MM.1S (cell line): ENCODE results near the gene LAMB2.

Experiments used
- DNase-seq: peaks from one replicate; pipeline ENCODE4 v3.0.0-alpha.2; 2015
- H2AFZ ChIP-seq: fragments of 300-600 bp; sonication (generic); 2 replicates; pipeline ENCODE4 v1.6.0; 2016; ENCODE audit warnings: antibody characterized with exemption, low read length
- H3F3A ChIP-seq: fragments of 300-600 bp; sonication (generic); 2 replicates; pipeline ENCODE4 v1.6.1; 2016; ENCODE audit warnings: mild to moderate bottlenecking, antibody characterized with exemption, low read length, moderate library complexity, mixed read lengths; ENCODE audit not compliant: insufficient read depth
- H3K27ac ChIP-seq: fragments of 300-600 bp; sonication (generic); 2 replicates; pipeline ENCODE4 v1.5.1; 2016; ENCODE audit warnings: mild to moderate bottlenecking, low read length
- H3K27me3 ChIP-seq: fragments of 300-600 bp; sonication (generic); replicated peaks from 2 replicates; pipeline ENCODE4 v1.6.0; 2016; ENCODE audit warnings: low read length; ENCODE audit not compliant: insufficient read depth
- H3K36me3 ChIP-seq: fragments of 300-600 bp; sonication (generic); replicated peaks from 2 replicates; pipeline ENCODE4 v1.6.1; 2016; ENCODE audit warnings: mild to moderate bottlenecking, low read length, mixed read lengths; ENCODE audit not compliant: insufficient read depth
- H3K4me1 ChIP-seq: fragments of 300-600 bp; sonication (generic); 2 replicates; pipeline ENCODE4 v1.6.1; 2016; ENCODE audit warnings: low read length, mixed read lengths
- H3K4me2 ChIP-seq: fragments of 300-600 bp; sonication (generic); 2 replicates; pipeline ENCODE4 v1.6.0; 2016; ENCODE audit warnings: low read depth, low read length
- H3K4me3 ChIP-seq: fragments of 300-600 bp; sonication (generic); 2 replicates; pipeline ENCODE4 v1.5.1; 2016; ENCODE audit warnings: low read length, mixed read lengths
- H3K79me2 ChIP-seq: fragments of 300-600 bp; sonication (generic); 2 replicates; pipeline ENCODE4 v1.6.1; 2016; ENCODE audit warnings: mixed run types, low read length, mixed read lengths
- H3K9ac ChIP-seq: fragments of 300-600 bp; sonication (generic); 2 replicates; pipeline ENCODE4 v1.6.1; 2016; ENCODE audit warnings: low read length, mixed read lengths
- H3K9me2 ChIP-seq: fragments of 300-600 bp; sonication (generic); replicated peaks from 2 replicates; pipeline ENCODE4 v1.6.1; 2016; ENCODE audit warnings: mild to moderate bottlenecking, low read length, mixed read lengths; ENCODE audit not compliant: insufficient read depth
- H3K9me3 ChIP-seq: fragments of 300-600 bp; sonication (generic); replicated peaks from 2 replicates; pipeline ENCODE4 v1.6.1; 2016; ENCODE audit warnings: mild to moderate bottlenecking, low read length, mixed read lengths; ENCODE audit not compliant: insufficient read depth
- H4K20me1 ChIP-seq: fragments of 300-600 bp; sonication (generic); 2 replicates; pipeline ENCODE4 v1.6.1; 2016; ENCODE audit warnings: mild to moderate bottlenecking, low read length, moderate library complexity, mixed read lengths; ENCODE audit not compliant: insufficient read depth
- CTCF ChIP-seq: fragments of 300-600 bp; sonication (generic); IDR thresholded peaks from 2 replicates; pipeline ENCODE4 v1.5.1; 2016; ENCODE audit warnings: antibody characterized with exemption, low read length, mixed read lengths
- EZH2 ChIP-seq: fragments of 300-600 bp; sonication (generic); optimal IDR thresholded peaks from 2 replicates; pipeline ENCODE3; 2017; ENCODE audit warnings: low read depth, mild to moderate bottlenecking, antibody characterized with exemption, low read length, mixed read lengths
- EZH2phosphoT487 ChIP-seq: fragments of 300-600 bp; sonication (generic); IDR thresholded peaks from 2 replicates; pipeline ENCODE4 v1.6.1; 2018; ENCODE audit warnings: antibody characterized with exemption, low read length

The LAMB2 gene

GRCh38 chr3:49076646-49077045 is 56.2 kb downstream of the LAMB2 start:
- no peak overlapping the region for H2AFZ ChIP-seq
- no peaks in the 10 kb centered on the region; the same call in 1 of the 2 replicates for H3K36me3 ChIP-seq
- H3K4me3 ChIP-seq = no peak overlapping the region
- no peaks in the 10 kb centered on the region for H3K4me1 ChIP-seq
- H3K9ac ChIP-seq = no peak overlapping the region
- H3K9me3 ChIP-seq = no peaks in the 10 kb centered on the region
- no peak overlapping the region for H3K4me2 ChIP-seq
- peaks cover 6% of the 10 kb centered on the region; the same call in 1 of the 2 replicates for H4K20me1 ChIP-seq
- H3K27me3 ChIP-seq = no peaks in the 10 kb centered on the region
- H3K9me2 ChIP-seq = no peaks in the 10 kb centered on the region
- no peak overlapping the region for H3K27ac ChIP-seq
- H3F3A ChIP-seq = no peaks in the 10 kb centered on the region
- TF ChIP-seq EZH2phosphoT487 (no peak), CTCF (no peak)
- H3K79me2 ChIP-seq = peaks cover 71% of the 10 kb centered on the region
- DNase-seq = no peak

- Histone ChIP-seq H2AFZ (no peak overlapping the region), H3K4me3 (no peak overlapping the region), H3K27me3 (no peaks in the 10 kb centered on the region), H3K36me3 (no peaks in the 10 kb centered on the region; the same call in 1 of the 2 replicates), H4K20me1 (peaks cover 6% of the 10 kb centered on the region; the same call in 1 of the 2 replicates), H3K9ac (no peak overlapping the region), H3K4me2 (no peak overlapping the region), H3K4me1 (no peaks in the 10 kb centered on the region), H3K79me2 (peaks cover 70% of the 10 kb centered on the region), H3F3A (no peaks in the 10 kb centered on the region), H3K27ac (no peak overlapping the region), H3K9me2 (no peaks in the 10 kb centered on the region), H3K9me3 (no peaks in the 10 kb centered on the region)
- TF ChIP-seq CTCF (no peak), EZH2 (no peak), EZH2phosphoT487 (no peak)
- no peak for DNase-seq
These were observed 56.7 kb downstream of the LAMB2 start for GRCh38 chr3:49076116-49076515.
